Measurements from ENCODE around the gene TMEM239. TPM values are rescaled to one million over a fixed set of nuclear protein-coding genes. Genes with fewer than 3 reads are reported as not detected.
"Not testable (repeated sequence)": the region's sequence is repeated elsewhere in the genome, so short reads cannot be mapped to it uniquely, and the experiment has no call there.

Gene TMEM239
- total RNA-seq, 1 donor from 2014 or later: not detected

DNA sequence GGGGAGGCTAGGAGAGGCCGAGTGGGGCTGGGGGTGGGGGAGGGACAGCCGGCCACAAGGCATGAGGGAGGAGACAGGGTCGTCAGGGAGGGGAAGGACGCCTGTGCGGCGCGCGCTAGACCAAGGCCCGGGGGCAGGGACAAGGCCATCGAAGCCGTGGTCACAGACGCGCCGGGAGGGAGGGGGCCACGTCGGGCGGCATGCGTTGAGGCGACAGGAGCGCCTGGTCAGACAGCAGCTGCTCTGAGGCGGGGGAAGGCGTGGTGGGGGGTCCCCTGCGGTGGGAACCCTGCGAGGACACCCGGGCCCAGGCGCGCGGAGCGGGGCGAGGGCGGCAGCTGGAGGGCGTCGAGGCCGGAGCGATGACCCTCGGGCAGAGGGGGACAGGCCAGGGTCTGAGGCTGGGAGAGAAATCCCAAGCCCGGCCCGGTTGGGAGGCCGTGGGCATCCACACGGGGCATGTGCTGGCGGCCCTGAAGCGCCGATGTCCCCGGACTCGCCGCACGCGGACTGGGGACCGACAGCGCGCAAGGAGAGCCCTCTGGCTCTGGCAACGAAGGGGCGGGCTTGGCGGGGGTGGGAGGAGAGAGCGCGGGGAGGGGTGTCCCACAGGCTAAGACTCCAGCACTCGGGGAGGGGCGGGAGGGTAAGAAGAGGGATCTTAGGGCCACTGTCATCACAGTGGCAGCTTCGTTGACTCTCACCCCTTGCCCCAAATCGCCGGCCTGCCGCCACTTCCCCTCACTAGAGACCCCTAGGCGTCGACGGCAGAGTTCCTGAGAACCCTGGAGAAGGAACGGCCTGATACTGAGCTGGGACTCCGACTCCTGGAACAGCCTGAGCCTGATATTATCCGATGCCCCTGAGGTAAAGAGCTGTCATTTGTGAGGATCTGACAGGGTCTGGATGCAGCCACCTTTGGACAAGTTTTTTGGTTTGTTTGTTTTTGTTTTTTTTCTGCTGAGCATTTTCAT is 5.0 kb downstream of the TMEM239 start:
- no peak for DNase-seq (ENCODE audit: low spot score)

GRCh38 chr20:2822073-2822472 is 5.9 kb downstream of the TMEM239 start:
- no peak for DNase-seq (ENCODE audit: low spot score)

DNA sequence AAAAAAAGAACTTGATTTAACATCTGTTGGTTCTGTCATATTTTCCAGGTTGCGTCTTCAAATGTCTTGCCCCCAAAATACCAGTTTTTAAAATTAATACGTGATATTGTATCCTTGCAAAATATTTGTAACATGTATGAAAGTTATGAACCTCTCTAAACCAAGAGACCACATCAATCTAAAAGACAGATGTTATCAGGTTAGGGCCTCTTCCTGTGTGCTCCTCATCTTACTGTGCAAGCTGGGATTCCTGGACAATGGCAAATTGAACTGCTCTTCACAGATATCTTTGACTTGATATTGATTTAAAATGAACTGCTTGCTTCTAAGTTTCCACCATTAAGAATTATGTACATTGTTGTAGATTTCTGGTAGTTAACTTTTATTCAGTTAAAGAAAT is 9.6 kb downstream of the TMEM239 start:
- DNase-seq (ENCODE audit: low spot score): no peak

GRCh38 chr20:2826655-2827054 is 10.5 kb downstream of the TMEM239 start:
- DNase-seq (ENCODE audit: low spot score): no peak

DNA sequence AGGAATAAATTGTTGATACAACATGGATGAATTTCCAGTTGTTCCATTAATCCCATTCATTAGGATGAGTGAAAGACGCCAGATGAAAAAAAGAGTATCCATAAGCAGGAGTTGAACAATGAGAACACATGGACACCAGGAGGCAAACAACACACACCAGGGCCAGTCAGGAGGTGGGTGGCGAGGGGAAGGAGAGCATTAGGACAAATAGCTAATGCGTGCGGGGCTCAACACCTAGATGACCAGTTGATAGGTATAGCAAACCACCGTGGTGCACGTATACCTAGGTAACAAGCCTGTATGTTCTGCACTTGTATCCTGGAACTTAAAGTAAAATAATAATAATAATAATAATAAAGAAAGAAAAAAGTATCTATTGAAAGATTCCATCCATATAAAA is 13.2 kb downstream of the TMEM239 start:
- DNase-seq (ENCODE audit: low spot score): no peak

DNA sequence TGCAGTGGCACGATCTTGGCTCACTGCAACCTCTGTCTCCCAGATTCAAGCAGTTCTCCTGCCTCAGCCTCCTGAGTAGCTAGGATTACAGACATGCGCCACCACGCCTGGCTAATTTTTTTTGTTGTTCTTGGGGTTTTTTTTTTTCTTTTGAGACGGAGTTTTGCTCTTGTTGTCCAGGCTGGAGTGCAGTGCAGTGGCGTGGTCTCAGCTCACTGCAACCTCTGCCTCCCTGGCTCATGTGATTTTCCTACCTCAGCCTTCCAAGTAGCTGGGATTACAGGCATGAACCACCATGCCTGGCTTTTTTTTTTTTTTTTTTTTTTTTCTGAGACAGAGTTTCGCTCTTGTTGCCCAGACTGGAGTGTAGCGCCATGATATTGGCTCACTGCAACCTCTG is 15.0 kb downstream of the TMEM239 start:
- DNase-seq (ENCODE audit: low spot score): not testable (repeated sequence)

- DNase-seq (ENCODE audit: low spot score): no peak
Observed at GRCh38 chr20:2833761-2834160, 17.6 kb downstream of the TMEM239 start.

DNA sequence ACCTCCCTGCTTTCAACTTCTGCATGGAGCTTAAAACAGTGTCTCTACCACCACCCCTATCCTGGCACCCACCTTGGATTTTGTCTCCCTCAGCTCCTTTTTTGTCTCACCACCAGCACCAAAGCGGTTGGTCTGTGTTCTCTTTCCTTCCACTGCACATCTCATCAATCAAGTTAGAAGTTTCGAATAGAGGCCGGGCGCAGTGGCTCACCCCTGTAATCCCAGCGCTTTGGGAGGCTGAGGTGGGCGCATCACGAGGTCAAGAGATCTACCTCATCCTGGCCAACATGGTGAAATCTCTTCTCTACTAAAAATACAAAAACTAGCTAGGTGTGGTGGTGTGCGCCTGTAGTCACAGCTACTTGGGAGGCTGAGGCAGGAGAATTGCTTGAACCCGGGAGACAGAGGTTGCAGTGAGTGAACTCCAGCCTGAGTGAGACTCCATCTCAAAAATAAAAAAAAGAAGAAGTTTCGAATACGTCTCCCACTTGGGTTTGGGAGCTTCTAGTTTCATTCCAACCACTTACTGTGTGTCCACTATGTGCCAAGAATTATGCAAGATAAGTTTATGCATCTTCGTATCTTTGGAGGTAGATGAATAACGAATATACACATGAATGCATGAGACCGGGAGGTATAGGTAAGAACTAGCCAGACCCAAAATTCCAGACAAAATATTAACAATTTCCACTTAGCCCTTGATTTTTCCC is 18.4 kb downstream of the TMEM239 start:
- DNase-seq (ENCODE audit: low spot score): no peak

GRCh38 chr20:2835331-2835796 is 19.2 kb downstream of the TMEM239 start:
- no peak for DNase-seq (ENCODE audit: low spot score)

DNA sequence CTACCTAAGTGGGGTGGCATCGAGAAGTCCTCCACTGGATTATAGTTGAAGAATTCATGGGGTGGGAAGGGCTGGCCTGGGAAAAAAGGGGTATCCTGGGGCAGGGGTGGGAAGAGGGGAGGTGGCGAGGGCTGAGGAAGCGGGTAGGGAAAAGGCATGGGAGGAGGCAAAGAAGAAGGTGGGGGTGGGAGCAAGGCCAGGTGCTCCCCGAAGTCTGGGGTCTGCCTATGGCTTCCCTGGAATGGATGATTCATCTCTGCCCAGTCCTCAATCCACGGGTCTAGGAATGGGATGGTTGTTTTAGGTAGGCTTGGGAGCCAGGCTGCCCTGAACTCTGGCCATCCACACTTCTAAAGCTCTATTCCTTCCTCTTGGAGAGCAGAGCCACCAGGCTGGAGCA is 19.9 kb downstream of the TMEM239 start:
- DNase-seq (ENCODE audit: low spot score): no peak

- no peak for DNase-seq (ENCODE audit: low spot score)
Observed at GRCh38 chr20:2837221-2837960, 21.2 kb downstream of the TMEM239 start.

DNA sequence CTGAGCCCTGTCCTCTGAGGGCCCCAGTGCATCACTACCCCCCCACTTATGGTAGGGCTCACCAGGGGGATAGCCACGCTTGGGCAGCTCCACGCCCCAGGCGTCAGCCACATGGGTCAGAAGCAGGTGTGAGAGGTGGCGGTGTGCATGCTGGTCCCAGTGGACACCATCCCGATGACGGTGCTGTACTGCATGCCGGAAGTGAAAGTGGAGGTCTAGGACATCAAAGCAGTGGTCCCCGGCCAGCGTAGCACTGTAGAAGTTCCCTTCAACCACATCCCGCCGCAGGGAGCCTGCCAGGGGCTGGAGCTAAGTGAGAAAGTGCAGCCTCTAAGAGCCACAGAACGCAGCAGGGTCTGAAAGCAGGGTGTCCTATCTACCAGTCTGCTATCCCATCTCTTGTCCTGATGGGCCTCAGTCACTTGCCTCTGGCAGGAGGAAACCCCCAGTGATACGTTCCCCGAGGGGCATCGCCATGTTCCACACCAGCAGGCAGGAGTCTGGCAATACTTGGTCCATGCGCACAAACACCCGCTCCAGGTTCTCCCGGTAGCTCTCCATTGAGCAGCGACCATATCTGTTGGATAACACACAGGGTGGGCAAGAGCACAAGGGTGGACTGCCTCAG is 22.1 kb downstream of the TMEM239 start:
- no peak for DNase-seq (ENCODE audit: low spot score)

DNA sequence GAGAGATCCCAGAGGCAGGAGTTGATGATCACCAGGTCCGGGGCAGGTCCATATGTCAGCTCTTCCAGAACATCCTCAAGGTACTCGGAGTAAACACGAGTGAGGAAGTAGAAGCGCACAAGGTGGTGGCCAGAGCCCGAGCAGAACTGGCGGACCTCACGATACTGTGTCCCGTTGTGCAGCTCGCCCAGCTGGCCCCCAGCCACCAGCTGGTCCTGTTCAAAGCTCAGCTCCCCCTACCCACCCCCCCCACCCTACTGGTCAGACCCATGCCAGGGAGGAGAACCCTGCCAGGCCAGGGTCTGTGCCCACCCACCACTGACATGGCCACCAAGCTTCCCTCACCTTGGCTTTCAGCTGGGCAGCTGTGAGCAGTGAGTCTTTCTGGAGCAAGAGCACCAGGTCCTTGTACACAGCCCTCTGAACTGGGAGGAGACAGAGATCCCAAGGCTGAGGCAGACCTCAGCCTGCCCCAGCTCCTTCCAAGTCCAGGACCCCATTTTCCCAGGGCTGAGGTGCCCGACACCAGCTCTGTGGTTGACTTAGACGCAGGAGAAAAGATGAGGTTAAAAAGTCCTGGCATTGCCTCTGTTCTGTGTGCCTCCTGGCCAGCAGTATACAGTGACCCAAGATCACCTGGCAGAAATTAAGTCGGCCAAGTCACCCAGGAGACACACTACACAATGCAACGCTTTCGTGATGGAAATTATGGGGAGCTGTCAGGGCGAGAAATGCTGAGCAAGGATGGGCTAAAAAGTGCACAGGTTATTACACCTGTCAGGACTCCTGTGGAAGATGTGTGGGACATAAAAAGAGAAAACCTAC is 22.9 kb downstream of the TMEM239 start:
- DNase-seq (ENCODE audit: low spot score): no peak

DNA sequence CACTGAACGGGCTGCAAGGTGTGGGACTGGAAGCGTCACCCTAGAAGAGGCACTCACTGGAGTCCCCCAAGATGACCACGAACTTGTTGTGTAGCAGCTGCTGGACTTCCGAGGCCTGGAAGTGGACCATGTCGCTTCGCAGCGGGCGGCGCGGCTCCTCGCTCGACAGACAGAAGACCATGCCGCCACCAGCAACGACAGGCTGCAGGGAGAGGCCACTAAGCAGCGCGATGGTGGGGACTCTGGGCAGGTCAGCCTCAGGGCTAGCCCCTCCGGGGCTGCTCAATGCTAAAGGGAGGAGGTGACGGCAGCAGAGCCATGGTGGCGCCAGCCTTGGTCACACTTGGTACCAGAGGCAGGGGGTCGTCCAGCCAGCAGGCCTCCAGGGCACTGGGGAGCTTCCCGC is 23.6 kb downstream of the TMEM239 start:
- no peak for DNase-seq (ENCODE audit: low spot score)

- DNase-seq (ENCODE audit: low spot score): peak; percentile 86
Observed at GRCh38 chr20:2840138-2840966, 24.2 kb downstream of the TMEM239 start, which contains the start of the genes PCED1A and VPS16. TSS of gene PCED1A (minus strand) at chr20:2840655. CDS start at chr20:2839912, 743 bp downstream. TSS of gene VPS16 (plus strand) at chr20:2840745. CDS start at chr20:2840775, 30 bp downstream.

GRCh38 chr20:2840967-2841531 is 24.9 kb downstream of the TMEM239 start:
- peak; percentile 27 for DNase-seq (ENCODE audit: low spot score)

DNA sequence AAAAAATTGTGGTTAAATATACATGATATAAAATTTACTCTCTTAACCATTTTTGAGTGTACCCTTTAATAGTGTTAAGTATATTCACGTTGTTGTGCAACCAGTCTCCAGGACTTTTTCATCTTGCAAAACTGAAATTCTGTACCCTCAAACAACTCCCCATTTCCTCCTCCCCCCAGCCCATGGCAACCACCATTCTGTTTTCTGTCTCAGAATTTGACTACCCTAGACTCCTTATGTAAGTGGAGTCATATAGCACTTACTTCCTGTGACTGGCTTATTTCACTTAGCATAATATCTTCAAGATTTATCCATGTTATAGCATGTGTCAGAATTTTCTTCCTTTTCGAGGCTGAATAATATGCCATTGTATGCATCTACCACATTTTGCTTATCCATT is 29.4 kb downstream of the TMEM239 start:
- no peak for DNase-seq (ENCODE audit: low spot score)

- DNase-seq (ENCODE audit: low spot score): no peak
Observed at GRCh38 chr20:2846698-2847097, 30.5 kb downstream of the TMEM239 start.

DNA sequence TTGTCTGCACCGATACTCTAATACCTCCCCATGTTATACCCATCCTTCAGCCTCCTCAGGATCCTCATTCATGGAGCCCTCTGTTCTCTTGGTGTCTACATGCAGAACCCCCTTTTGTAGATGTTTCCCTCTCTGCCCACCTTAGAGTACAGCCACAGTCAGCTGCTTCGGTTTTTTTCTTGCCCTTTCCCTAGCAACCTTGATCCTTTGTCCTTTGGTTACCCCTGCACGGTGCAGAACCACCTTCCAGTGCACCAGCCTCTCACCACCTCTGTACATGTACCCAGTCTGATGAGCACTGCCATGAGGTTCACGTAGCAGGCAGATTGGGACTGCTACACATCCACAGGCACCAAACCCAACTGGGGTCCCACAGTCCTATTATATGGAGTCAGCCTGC is 31.6 kb downstream of the TMEM239 start:
- DNase-seq (ENCODE audit: low spot score): no peak

Data from mucosa of gallbladder (tissue), 1 donor.